ENCODE results near the gene GALK2. TPM values are rescaled to one million over a fixed set of nuclear protein-coding genes. Genes with fewer than 3 reads are reported as not detected.
A peak's percentile ranks its signal among the peaks of the same experiment; 100 is the strongest.

Gene GALK2
- total RNA-seq, 1 experiment from 2014 or later, result 27.0 TPM

DNA sequence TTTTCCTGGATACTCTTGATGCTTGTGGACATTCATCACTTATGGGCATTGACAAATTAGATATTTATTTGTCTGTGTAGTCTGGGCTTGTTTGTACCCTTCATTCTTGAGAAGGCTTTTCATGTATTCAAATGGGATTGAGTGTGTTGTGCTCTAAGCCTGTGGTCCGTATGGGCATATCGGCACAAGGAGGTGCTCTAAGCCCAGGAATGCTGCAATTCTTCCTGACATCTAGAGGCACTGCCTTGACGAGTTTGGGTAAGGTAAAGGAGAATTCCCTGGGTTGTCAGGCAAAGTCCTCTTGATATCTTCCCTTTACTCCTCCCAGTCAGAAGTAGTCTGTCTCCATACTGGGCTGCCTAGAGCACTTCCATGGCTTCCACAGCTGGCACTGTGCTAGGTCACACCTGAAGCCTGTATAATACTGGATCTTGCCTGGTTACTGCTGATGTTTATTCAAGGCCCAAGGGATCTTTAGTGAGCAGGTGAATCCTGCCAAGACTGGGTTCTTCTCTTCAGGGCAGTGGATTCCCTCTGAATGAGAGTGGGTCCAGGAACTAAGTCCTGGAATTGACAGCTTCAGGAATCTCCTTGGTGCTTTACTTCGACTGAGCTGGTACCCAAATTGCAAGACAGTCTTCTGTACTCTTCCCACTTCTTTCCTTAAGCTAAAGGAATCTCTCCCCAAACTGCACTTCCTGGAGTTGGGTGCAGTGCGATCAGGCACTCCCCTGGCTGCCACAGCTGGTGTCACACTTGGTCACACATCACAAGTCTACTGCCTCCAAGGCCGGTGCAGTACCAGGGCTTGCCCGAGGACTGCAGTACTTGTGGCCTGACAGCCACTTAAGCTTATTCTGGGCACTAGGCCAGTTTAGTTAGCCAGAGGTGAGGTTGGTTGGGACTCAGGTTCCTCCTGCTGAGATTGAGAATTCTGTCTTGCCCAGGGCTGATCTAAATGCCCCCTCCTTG lies 46.0 kb downstream of the GALK2 start:
- no peaks in the 10 kb centered on the region for H3K9me3 ChIP-seq (ENCODE audit: low read length)
- H3K4me1 ChIP-seq (ENCODE audit: low read length), result peaks cover 13% of the 10 kb centered on the region
- H3K9ac ChIP-seq (ENCODE audit: low read length), result peak overlapping the region; percentile 19; the same call in 1 of the 2 replicates
- H3K27me3 ChIP-seq (ENCODE audit: low read length), result no peaks in the 10 kb centered on the region
- no peak overlapping the region; the same call in 1 of the 2 replicates for H3K4me3 ChIP-seq (ENCODE audit: low read length)
- H3K79me2 ChIP-seq (ENCODE audit: low read length), result peaks cover 42% of the 10 kb centered on the region
- no peaks in the 10 kb centered on the region for H3K9me2 ChIP-seq (replicated peaks; ENCODE audit: insufficient read depth, low read length)
- H3K4me2 ChIP-seq (ENCODE audit: low read depth, low read length, poor library complexity, severe bottlenecking), result peak overlapping the region; percentile 14
- no peaks in the 10 kb centered on the region for H4K20me1 ChIP-seq (ENCODE audit: insufficient read depth, low read depth, low read length)
- H3K36me3 ChIP-seq (ENCODE audit: insufficient read depth, low read length), result 0 out of 2 replicates have a peak, but pooled peaks cover 4% of the 10 kb centered on the region
- no peak overlapping the region for H2AFZ ChIP-seq (ENCODE audit: low read length)
- peak; percentile 80 for DNase-seq
- 0 out of 2 replicates have a peak overlapping the region, but pooled peaks have one; percentile 12 for H3K27ac ChIP-seq (ENCODE audit: low read length)

DNA sequence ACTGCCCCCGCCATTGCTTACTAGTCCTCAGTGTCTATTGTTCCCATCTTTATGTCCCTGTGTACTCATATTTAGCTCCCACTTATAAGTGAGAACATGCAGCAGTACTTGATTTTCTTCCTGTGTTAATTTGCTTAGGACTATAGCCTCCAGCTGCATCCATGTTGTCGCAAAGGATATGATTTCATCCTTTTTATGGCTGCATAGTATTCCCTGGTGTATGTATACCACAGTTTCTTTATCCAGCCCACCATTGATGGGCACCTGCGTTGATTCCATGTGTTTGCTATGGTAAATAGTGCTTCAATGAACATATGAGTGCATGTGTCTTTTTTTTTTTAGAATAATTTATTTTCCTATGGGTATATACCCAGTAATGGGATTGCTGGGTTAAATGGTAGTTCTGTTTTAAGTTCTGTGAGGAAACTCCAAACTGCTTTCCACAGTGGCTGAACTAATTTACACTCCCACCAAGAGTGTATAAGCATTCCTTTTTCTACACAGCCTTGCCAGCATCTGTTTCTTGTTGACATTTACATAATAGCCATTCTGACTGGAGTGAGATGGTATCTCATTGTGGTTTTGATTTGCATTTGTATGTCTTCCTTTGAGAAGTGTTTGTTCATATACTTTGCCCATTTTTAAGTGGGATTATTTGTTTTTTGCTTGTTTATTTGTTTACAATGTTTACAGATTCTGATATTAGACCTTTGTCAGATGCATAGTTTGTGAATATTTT lies 53.7 kb downstream of the GALK2 start:
- Histone ChIP-seq H3K27ac (ENCODE audit: low read length) (no peak overlapping the region), H3K9me2 (replicated peaks; ENCODE audit: insufficient read depth, low read length) (no peaks in the 10 kb centered on the region), H3K9me3 (ENCODE audit: low read length) (peaks cover 6% of the 10 kb centered on the region; the same call in 1 of the 2 replicates), H2AFZ (ENCODE audit: low read length) (no peak overlapping the region), H3K79me2 (ENCODE audit: low read length) (peaks cover 58% of the 10 kb centered on the region), H4K20me1 (ENCODE audit: insufficient read depth, low read depth, low read length) (no peaks in the 10 kb centered on the region), H3K4me2 (ENCODE audit: low read depth, low read length, poor library complexity, severe bottlenecking) (no peak overlapping the region), H3K4me1 (ENCODE audit: low read length) (peaks cover 7% of the 10 kb centered on the region; the same call in 1 of the 2 replicates), H3K27me3 (ENCODE audit: low read length) (no peaks in the 10 kb centered on the region), H3K36me3 (ENCODE audit: insufficient read depth, low read length) (peaks cover 14% of the 10 kb centered on the region; the same call in 1 of the 2 replicates), H3K4me3 (ENCODE audit: low read length) (no peak overlapping the region), H3K9ac (ENCODE audit: low read length) (no peak overlapping the region)
- DNase-seq, result no peak

DNA sequence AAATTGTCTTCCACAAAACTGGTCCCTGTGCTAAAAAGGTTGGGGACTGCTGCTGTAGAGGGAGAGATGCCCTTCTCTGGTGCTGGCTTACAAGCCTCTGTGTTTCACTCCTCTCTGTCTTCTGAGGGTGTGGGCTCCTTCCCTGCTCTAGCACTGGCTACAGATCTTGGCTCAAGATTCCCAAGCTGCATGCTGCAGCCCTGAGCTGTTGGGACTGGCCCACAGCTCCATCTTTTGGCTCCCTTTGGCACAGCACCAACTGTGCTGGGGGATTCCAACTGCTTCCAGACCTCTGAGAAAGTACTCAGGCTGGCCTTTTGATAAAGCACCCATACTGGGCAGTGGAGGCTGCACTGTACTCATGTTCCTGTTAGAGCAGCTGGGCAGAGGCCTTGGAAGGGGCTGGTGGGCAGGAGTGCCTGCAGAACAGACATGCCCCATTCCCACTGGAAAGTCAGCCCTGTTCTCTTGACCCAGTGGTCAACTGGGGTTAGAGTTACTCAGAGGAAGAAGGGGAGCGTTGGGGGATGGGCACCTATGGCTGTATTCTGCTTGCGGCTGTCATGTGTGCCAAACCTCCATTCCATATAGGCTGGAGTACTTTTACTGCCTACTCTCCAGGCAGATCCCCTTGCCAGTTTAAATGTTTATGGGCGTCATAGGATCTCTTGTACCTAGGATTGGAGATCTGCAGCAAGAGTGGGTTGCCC lies 55.7 kb downstream of the GALK2 start:
- no peak overlapping the region for H3K9ac ChIP-seq (ENCODE audit: low read length)
- no peak overlapping the region for H3K4me2 ChIP-seq (ENCODE audit: low read depth, low read length, poor library complexity, severe bottlenecking)
- peak; percentile 59 for DNase-seq
- peaks cover 13% of the 10 kb centered on the region; the same call in 1 of the 2 replicates for H3K36me3 ChIP-seq (ENCODE audit: insufficient read depth, low read length)
- no peak overlapping the region for H2AFZ ChIP-seq (ENCODE audit: low read length)
- peaks cover 7% of the 10 kb centered on the region; the same call in 1 of the 2 replicates for H3K4me1 ChIP-seq (ENCODE audit: low read length)
- peaks cover 6% of the 10 kb centered on the region; the same call in 1 of the 2 replicates for H3K9me3 ChIP-seq (ENCODE audit: low read length)
- H3K4me3 ChIP-seq (ENCODE audit: low read length), result no peak overlapping the region
- H4K20me1 ChIP-seq (ENCODE audit: insufficient read depth, low read depth, low read length), result no peaks in the 10 kb centered on the region
- H3K9me2 ChIP-seq (replicated peaks; ENCODE audit: insufficient read depth, low read length), result no peaks in the 10 kb centered on the region
- no peaks in the 10 kb centered on the region for H3K27me3 ChIP-seq (ENCODE audit: low read length)
- H3K27ac ChIP-seq (ENCODE audit: low read length), result no peak overlapping the region
- peaks cover 73% of the 10 kb centered on the region for H3K79me2 ChIP-seq (ENCODE audit: low read length)

DNA sequence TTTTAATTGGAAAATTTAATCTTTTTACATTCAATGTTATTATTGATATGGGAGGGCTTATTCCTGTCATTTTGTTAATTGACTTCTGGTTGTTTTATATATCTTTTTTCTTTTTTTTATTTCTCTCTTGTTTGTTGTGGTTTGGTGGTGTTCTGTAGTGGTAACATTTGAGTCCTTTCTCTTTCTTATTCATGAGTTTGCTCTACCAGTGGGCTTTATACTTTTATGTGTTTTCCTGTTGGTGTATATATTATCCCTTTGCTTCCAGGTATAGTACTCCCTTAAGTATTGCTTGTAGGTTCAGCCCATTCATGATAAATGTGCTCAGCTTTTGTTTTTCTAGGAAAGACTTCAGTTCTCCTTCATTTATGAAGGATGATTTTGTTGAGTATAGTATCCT lies 57.6 kb downstream of the GALK2 start:
- DNase-seq, result no peak
- H3K9me3 ChIP-seq (ENCODE audit: low read length), result peaks cover 6% of the 10 kb centered on the region; the same call in 1 of the 2 replicates
- no peaks in the 10 kb centered on the region for H3K27me3 ChIP-seq (ENCODE audit: low read length)
- H4K20me1 ChIP-seq (ENCODE audit: insufficient read depth, low read depth, low read length), result no peaks in the 10 kb centered on the region
- no peak overlapping the region for H3K4me3 ChIP-seq (ENCODE audit: low read length)
- no peak overlapping the region for H3K27ac ChIP-seq (ENCODE audit: low read length)
- no peak overlapping the region for H3K4me2 ChIP-seq (ENCODE audit: low read depth, low read length, poor library complexity, severe bottlenecking)
- H3K36me3 ChIP-seq (ENCODE audit: insufficient read depth, low read length), result peaks cover 16% of the 10 kb centered on the region; the same call in 1 of the 2 replicates
- no peak overlapping the region for H2AFZ ChIP-seq (ENCODE audit: low read length)
- H3K79me2 ChIP-seq (ENCODE audit: low read length), result peaks cover 64% of the 10 kb centered on the region
- H3K9me2 ChIP-seq (replicated peaks; ENCODE audit: insufficient read depth, low read length), result no peaks in the 10 kb centered on the region
- peaks cover 13% of the 10 kb centered on the region for H3K4me1 ChIP-seq (ENCODE audit: low read length)
- no peak overlapping the region for H3K9ac ChIP-seq (ENCODE audit: low read length)

DNA sequence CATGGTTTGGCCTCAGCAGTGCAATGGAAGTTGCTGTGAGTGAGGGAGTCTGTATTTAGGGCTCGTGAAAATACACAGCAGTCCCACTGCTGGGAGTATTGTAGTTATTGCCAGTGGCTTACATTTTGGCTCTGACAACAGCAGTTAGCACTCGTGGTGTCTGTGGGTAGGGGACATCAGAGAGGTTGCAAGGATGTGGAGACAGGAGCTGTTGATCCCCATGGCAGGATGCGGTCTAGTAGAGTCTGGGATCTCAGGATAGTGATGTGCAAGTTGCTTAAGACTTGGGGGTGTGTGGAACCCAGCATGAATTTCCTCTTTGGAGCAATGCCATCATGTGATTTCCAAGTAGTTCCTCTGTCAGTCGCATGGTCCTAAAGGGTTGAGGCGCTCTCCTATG lies 59.9 kb downstream of the GALK2 start:
- Histone ChIP-seq H3K9me3 (ENCODE audit: low read length) (peaks cover 6% of the 10 kb centered on the region; the same call in 1 of the 2 replicates), H3K4me1 (ENCODE audit: low read length) (peaks cover 13% of the 10 kb centered on the region), H3K36me3 (ENCODE audit: insufficient read depth, low read length) (peaks cover 13% of the 10 kb centered on the region; the same call in 1 of the 2 replicates), H3K27me3 (ENCODE audit: low read length) (no peaks in the 10 kb centered on the region), H3K9ac (ENCODE audit: low read length) (no peak overlapping the region), H3K4me2 (ENCODE audit: low read depth, low read length, poor library complexity, severe bottlenecking) (no peak overlapping the region), H3K4me3 (ENCODE audit: low read length) (no peak overlapping the region), H3K79me2 (ENCODE audit: low read length) (peaks cover 44% of the 10 kb centered on the region), H3K27ac (ENCODE audit: low read length) (no peak overlapping the region), H4K20me1 (ENCODE audit: insufficient read depth, low read depth, low read length) (no peaks in the 10 kb centered on the region), H2AFZ (ENCODE audit: low read length) (no peak overlapping the region), H3K9me2 (replicated peaks; ENCODE audit: insufficient read depth, low read length) (no peaks in the 10 kb centered on the region)
- DNase-seq, result no peak

DNA sequence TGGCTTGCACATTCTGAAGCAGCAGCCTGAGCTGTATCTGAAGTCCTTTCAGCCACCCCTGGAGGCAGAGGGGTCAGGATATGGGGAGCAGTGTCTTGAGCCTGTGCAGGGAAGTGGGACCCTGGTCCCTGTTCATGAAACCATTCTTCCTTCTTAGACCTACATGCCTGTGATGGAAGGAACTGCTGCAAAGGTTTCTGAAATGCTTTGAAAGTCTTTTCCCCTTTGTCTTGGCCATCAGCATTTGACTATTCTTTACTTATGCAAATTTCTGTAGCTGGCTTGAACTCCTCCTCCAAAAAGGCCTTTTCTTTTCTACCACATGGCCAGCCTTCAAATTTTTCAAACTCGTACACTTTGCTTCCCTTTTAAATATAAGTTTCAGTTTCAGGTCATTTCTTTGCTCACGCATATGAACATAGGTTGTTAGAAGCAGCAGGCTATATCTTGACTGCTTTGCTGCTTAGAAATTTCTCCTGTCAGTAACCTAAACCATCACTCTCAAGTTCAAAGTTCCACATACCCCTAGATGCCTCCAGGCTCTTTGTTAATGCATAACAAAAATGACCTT lies 62.3 kb downstream of the GALK2 start:
- peak; percentile 49 for DNase-seq
- Histone ChIP-seq H3K9me3 (ENCODE audit: low read length) (peaks cover 6% of the 10 kb centered on the region; the same call in 1 of the 2 replicates), H3K4me1 (ENCODE audit: low read length) (peaks cover 13% of the 10 kb centered on the region), H3K27ac (ENCODE audit: low read length) (no peak overlapping the region; the same call in 1 of the 2 replicates), H3K9ac (ENCODE audit: low read length) (no peak overlapping the region), H3K9me2 (replicated peaks; ENCODE audit: insufficient read depth, low read length) (no peaks in the 10 kb centered on the region), H4K20me1 (ENCODE audit: insufficient read depth, low read depth, low read length) (no peaks in the 10 kb centered on the region), H3K36me3 (ENCODE audit: insufficient read depth, low read length) (peaks cover 9% of the 10 kb centered on the region; the same call in 1 of the 2 replicates), H2AFZ (ENCODE audit: low read length) (no peak overlapping the region), H3K4me3 (ENCODE audit: low read length) (no peak overlapping the region), H3K4me2 (ENCODE audit: low read depth, low read length, poor library complexity, severe bottlenecking) (no peak overlapping the region), H3K79me2 (ENCODE audit: low read length) (peaks cover 31% of the 10 kb centered on the region), H3K27me3 (ENCODE audit: low read length) (no peaks in the 10 kb centered on the region)

DNA sequence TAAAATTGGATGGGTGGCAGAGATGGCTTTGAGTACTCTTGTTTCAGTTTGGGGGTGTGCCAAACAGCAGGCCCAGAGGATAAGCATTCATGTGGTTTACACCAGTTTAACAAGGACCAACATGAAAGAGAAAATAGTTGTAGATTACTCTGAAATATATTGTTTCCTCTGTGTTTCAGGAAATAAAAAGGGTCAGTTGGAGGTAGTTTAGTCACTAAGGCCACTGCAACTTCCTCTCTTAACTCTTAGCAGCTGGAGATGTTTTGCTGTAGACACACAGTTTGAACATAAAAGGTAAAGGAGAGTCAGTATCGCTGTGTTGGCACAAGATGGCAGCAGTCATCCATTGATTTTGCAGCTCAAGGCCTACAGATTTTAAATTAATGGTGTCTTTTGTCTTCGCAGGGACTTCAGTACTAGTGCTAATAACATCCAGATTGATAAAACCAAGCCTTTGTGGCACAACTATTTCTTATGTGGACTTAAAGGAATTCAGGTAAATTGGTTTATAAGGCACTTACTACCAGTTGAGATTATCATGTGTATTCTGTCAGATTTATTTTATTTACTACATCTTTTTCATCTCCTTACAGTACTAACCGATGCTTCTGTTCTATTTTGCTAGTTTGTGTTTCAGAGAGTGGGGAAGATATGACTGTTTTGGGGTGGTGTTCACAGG lies 65.5 kb downstream of the GALK2 start:
- Histone ChIP-seq H3K36me3 (ENCODE audit: insufficient read depth, low read length) (peaks cover 8% of the 10 kb centered on the region; the same call in 1 of the 2 replicates), H3K79me2 (ENCODE audit: low read length) (peaks cover 4% of the 10 kb centered on the region; the same call in 1 of the 2 replicates), H4K20me1 (ENCODE audit: insufficient read depth, low read depth, low read length) (no peaks in the 10 kb centered on the region), H3K4me2 (ENCODE audit: low read depth, low read length, poor library complexity, severe bottlenecking) (no peak overlapping the region), H3K4me1 (ENCODE audit: low read length) (peaks cover 13% of the 10 kb centered on the region), H2AFZ (ENCODE audit: low read length) (no peak overlapping the region), H3K27me3 (ENCODE audit: low read length) (no peaks in the 10 kb centered on the region), H3K9ac (ENCODE audit: low read length) (no peak overlapping the region), H3K27ac (ENCODE audit: low read length) (no peak overlapping the region), H3K9me2 (replicated peaks; ENCODE audit: insufficient read depth, low read length) (no peaks in the 10 kb centered on the region), H3K9me3 (ENCODE audit: low read length) (no peaks in the 10 kb centered on the region), H3K4me3 (ENCODE audit: low read length) (no peak overlapping the region)
- peak; percentile 85 for DNase-seq

Data from Karpas-422 (cell line).